Caco-2 (cell line): ENCODE data around the gene FAM20B. TPM values are rescaled to one million over a fixed set of nuclear protein-coding genes. Genes with fewer than 3 reads are reported as not detected.

Experiments used
- BruUV-seq: library from RNA; stranded (reverse); fragments of 400-500 nt; replicated peaks from 2 replicates; lab custom pipeline; 2021; lab: Mats Ljungman, UMichigan
- CTCF ChIA-PET: fragments of 300-600 bp; sonication (Branson Sonifier 250); formaldehyde crosslinking; loops from one replicate; lab custom pipeline; 2022; ENCODE audit warnings: antibody characterized with exemption; lab: Charles Lee
- POLR2A ChIA-PET: fragments of 300-600 bp; sonication (Branson Sonifier 250); formaldehyde crosslinking; loops from one replicate; lab custom pipeline; 2022; ENCODE audit warnings: antibody characterized with exemption; lab: Charles Lee
- DNase-seq, 2 experiments: peaks; one replicate each; pipeline versions ENCODE4 v3.0.0 to v3.0.0-alpha.2; 2020 to 2022
- H3K27me3 ChIP-seq: replicated peaks from 2 replicates; pipeline ENCODE4 v1.6.0; 2011; ENCODE audit warnings: low read length; ENCODE audit not compliant: control insufficient read depth, insufficient read depth
- H3K36me3 ChIP-seq: 2 replicates; pipeline ENCODE4 v1.5.1; 2011; ENCODE audit warnings: low read length; ENCODE audit not compliant: control insufficient read depth, insufficient read depth
- H3K4me1 ChIP-seq: fragments of 250-450 bp; sonication (Bioruptor Pico); 2 replicates; pipeline ENCODE4 v1.5.1; 2020; ENCODE audit warnings: mild to moderate bottlenecking
- H3K4me3 ChIP-seq: 2 replicates; pipeline ENCODE4 v1.5.1; 2011; ENCODE audit warnings: low read depth, mild to moderate bottlenecking, control low read depth, low read length
- H3K9me3 ChIP-seq: fragments of 250-450 bp; sonication (Bioruptor Pico); 2 replicates; pipeline ENCODE4 v1.5.1; 2020; ENCODE audit warnings: mild to moderate bottlenecking, moderate library complexity
- H3K27ac Mint-ChIP-seq: one replicate; pipeline ENCODE4 v1.8.0; 2022; ENCODE audit warnings: mixed read lengths; ENCODE audit not compliant: unreplicated experiment
- H3K27me3 Mint-ChIP-seq: one replicate; pipeline ENCODE4 v1.8.0; 2022; ENCODE audit warnings: mixed read lengths; ENCODE audit not compliant: insufficient read depth, unreplicated experiment
- H3K36me3 Mint-ChIP-seq: one replicate; pipeline ENCODE4 v1.8.0; 2022; ENCODE audit warnings: mild to moderate bottlenecking, mixed read lengths; ENCODE audit not compliant: insufficient read depth, unreplicated experiment
- H3K4me1 Mint-ChIP-seq: one replicate; pipeline ENCODE4 v1.8.0; 2022; ENCODE audit warnings: low read depth, mixed read lengths; ENCODE audit not compliant: unreplicated experiment
- H3K4me3 Mint-ChIP-seq: one replicate; pipeline ENCODE4 v1.8.0; 2022; ENCODE audit warnings: mild to moderate bottlenecking, moderate library complexity, mixed read lengths; ENCODE audit not compliant: unreplicated experiment
- H3K9me3 Mint-ChIP-seq: one replicate; pipeline ENCODE4 v1.8.0; 2022; ENCODE audit warnings: mixed read lengths; ENCODE audit not compliant: unreplicated experiment
- intact Hi-C: fragments of 100-400 bp; cut with micrococcal nuclease; formaldehyde crosslinking; loops from one replicate; pipeline ENCODE4 v1.10.0; 2022; ENCODE audit not compliant: unreplicated experiment
- total RNA-seq: library from RNA; stranded (reverse); gene quantifications from 2 replicates; pipeline ENCODE4 v1.2.3, GENCODE V29; 2022
- TF ChIP-seq, protein P1 (sequence below), 2 experiments: fragments of 200-600 bp in 1 of 2; IDR thresholded peaks; 1 replicate in 1 of 2; 2 replicates in 1 of 2; pipeline versions ENCODE4 v1.5.1 to v1.8.0; 2011 to 2022; ENCODE audit warnings: antibody characterized with exemption in 1 of 2, control low read depth in 1 of 2, inconsistent platforms in 1 of 2, low read depth in 1 of 2, low read length in 1 of 2, mild to moderate bottlenecking in 1 of 2, moderate library complexity in 1 of 2; ENCODE audit not compliant: insufficient read depth in 1 of 2, severe bottlenecking in 1 of 2, unreplicated experiment in 1 of 2

The FAM20B gene
- total RNA-seq, 1 experiment from 2014 or later, result 24.5 TPM

- BruUV-seq, result no TSS peak
- CTCF ChIA-PET, result no interaction called here
- no peaks in the 10 kb centered on the region for H3K9me3 ChIP-seq
Measured at GRCh38 chr1:179090923-179091322, 65.2 kb downstream of the FAM20B start.

GRCh38 chr1:179091691-179092165 lies 66.0 kb downstream of the FAM20B start:
- no peaks in the 10 kb centered on the region for H3K4me1 Mint-ChIP-seq
- CTCF ChIA-PET, result interaction anchor here (0.6 kb wide), 1 partner anchor 1748 kb away, joined by 3 read pairs; no protein-coding TSS in a partner anchor
- Histone ChIP-seq H3K27me3 (no peaks in the 10 kb centered on the region), H3K9me3 (no peaks in the 10 kb centered on the region), H3K36me3 (peaks cover 3% of the 10 kb centered on the region), H3K4me3 (no peak overlapping the region), H3K4me1 (no peaks in the 10 kb centered on the region)
- TF ChIP-seq, protein P1, sequence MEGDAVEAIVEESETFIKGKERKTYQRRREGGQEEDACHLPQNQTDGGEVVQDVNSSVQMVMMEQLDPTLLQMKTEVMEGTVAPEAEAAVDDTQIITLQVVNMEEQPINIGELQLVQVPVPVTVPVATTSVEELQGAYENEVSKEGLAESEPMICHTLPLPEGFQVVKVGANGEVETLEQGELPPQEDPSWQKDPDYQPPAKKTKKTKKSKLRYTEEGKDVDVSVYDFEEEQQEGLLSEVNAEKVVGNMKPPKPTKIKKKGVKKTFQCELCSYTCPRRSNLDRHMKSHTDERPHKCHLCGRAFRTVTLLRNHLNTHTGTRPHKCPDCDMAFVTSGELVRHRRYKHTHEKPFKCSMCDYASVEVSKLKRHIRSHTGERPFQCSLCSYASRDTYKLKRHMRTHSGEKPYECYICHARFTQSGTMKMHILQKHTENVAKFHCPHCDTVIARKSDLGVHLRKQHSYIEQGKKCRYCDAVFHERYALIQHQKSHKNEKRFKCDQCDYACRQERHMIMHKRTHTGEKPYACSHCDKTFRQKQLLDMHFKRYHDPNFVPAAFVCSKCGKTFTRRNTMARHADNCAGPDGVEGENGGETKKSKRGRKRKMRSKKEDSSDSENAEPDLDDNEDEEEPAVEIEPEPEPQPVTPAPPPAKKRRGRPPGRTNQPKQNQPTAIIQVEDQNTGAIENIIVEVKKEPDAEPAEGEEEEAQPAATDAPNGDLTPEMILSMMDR (IDR thresholded peaks at IDR 0.05; ENCODE audit: insufficient read depth in 1 of 2, low read depth in 1 of 2, low read length in 1 of 2, severe bottlenecking in 1 of 2, unreplicated experiment in 1 of 2), result no peak
- DNase-seq, result no peak
- H3K27me3 Mint-ChIP-seq, result no peaks in the 10 kb centered on the region
- intact Hi-C loops, result no loop called here
- H3K27ac Mint-ChIP-seq, result no peak overlapping the region
- peaks cover 55% of the 10 kb centered on the region for H3K36me3 Mint-ChIP-seq
- H3K9me3 Mint-ChIP-seq, result no peaks in the 10 kb centered on the region
- POLR2A ChIA-PET, result no interaction called here
- H3K4me3 Mint-ChIP-seq, result no peak overlapping the region
- no TSS peak for BruUV-seq

More at GRCh38 chr1:179090923-179091322, 65.2 kb downstream of the FAM20B start:
- TF ChIP-seq, protein P1 (IDR thresholded peaks at IDR 0.05; ENCODE audit: insufficient read depth in 1 of 2, low read depth in 1 of 2, low read length in 1 of 2, severe bottlenecking in 1 of 2, unreplicated experiment in 1 of 2), result no peak
- Mint-ChIP-seq H3K36me3 (peaks cover 52% of the 10 kb centered on the region), H3K9me3 (no peaks in the 10 kb centered on the region), H3K27ac (no peak overlapping the region), H3K27me3 (no peaks in the 10 kb centered on the region), H3K4me1 (no peaks in the 10 kb centered on the region), H3K4me3 (no peak overlapping the region)
- H3K4me3 ChIP-seq, result no peak overlapping the region
- POLR2A ChIA-PET, result no interaction called here
- H3K36me3 ChIP-seq, result peaks cover 3% of the 10 kb centered on the region
- H3K4me1 ChIP-seq, result no peaks in the 10 kb centered on the region
- intact Hi-C loops, result no loop called here
- no peak for DNase-seq
- no peaks in the 10 kb centered on the region for H3K27me3 ChIP-seq

DNA sequence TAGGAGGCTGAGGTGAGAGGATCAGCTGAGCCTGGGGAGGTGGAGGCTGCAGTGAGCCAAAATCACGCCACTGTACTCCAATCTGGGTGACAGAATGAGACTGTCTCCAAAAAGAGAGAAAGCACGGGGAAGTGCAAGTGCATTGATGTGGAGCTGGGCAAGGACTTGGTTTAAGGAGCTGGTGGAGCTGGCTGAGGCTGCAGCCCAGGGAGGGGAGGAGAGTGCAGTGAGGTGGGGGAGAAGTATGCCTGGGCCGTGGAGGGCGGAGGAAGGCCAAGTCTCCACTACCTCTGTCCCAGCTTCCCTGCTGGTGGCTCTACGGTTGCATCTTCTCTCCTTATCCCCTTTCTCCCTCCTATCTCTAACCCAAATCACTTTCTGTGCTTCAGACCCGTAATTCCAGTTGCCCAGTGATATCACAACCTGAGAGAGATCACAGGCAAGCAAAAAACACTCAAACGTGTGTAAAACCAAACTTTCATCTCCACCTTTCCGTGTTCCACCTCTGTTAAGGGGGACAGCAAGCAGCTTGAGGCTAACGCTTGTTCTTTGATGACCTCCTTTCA lies 67.3 kb downstream of the FAM20B start:
- H3K4me3 Mint-ChIP-seq, result no peak overlapping the region

More for the DNA sequence above, 67.3 kb downstream of the FAM20B start:
- H3K4me1 Mint-ChIP-seq, result no peaks in the 10 kb centered on the region
- Histone ChIP-seq H3K36me3 (peaks cover 3% of the 10 kb centered on the region), H3K4me3 (no peak overlapping the region), H3K9me3 (no peaks in the 10 kb centered on the region), H3K4me1 (no peaks in the 10 kb centered on the region), H3K27me3 (no peaks in the 10 kb centered on the region)
- intact Hi-C loops, result no loop called here
- no TSS peak for BruUV-seq
- H3K27me3 Mint-ChIP-seq, result no peaks in the 10 kb centered on the region
- peaks cover 61% of the 10 kb centered on the region for H3K36me3 Mint-ChIP-seq
- no peaks in the 10 kb centered on the region for H3K9me3 Mint-ChIP-seq
- TF ChIP-seq, protein P1 (IDR thresholded peaks at IDR 0.05; ENCODE audit: insufficient read depth in 1 of 2, low read depth in 1 of 2, low read length in 1 of 2, severe bottlenecking in 1 of 2, unreplicated experiment in 1 of 2), result no peak
- CTCF ChIA-PET, result interaction anchor here (0.6 kb wide), 1 partner anchor 11 kb away, joined by 3 read pairs; no protein-coding TSS in a partner anchor
- POLR2A ChIA-PET, result no interaction called here
- DNase-seq, result no peak
- no peak overlapping the region for H3K27ac Mint-ChIP-seq
